Mesenchymal stem cell (in vitro differentiated cells and primary cell): Measurements from ENCODE around the gene TGFA.

ENCODE experiments used
- DNase-seq: peaks from one replicate; pipeline ENCODE4 v3.0.0-alpha.2; 2013
- H2AFZ ChIP-seq: one replicate; pipeline ENCODE4 v1.6.1; 2013; ENCODE audit warnings: low read depth, mild to moderate bottlenecking, control low read depth, inconsistent platforms, low read length, moderate library complexity
- H2AK5ac ChIP-seq: 2 replicates; pipeline ENCODE4 v1.6.1; 2013; ENCODE audit warnings: low read length, moderate library complexity, mild to moderate bottlenecking, inconsistent platforms; ENCODE audit not compliant: severe bottlenecking
- H2BK120ac ChIP-seq: one replicate; pipeline ENCODE4 v1.6.1; 2013; ENCODE audit warnings: low read depth, mild to moderate bottlenecking, inconsistent platforms, low read length, moderate library complexity
- H2BK12ac ChIP-seq, 2 experiments: one replicate each; pipeline ENCODE4 v1.6.1; 2013; ENCODE audit warnings: inconsistent platforms in 2 of 2, low read length in 2 of 2, mild to moderate bottlenecking in 2 of 2, moderate library complexity in 2 of 2, control low read depth in 1 of 2
- H2BK15ac ChIP-seq: one replicate; pipeline ENCODE4 v1.6.1; 2013; ENCODE audit warnings: mild to moderate bottlenecking, low read depth, inconsistent platforms; ENCODE audit not compliant: poor library complexity, severe bottlenecking
- H2BK5ac ChIP-seq: 2 replicates; pipeline ENCODE4 v1.6.1; 2013; ENCODE audit warnings: low read depth, mild to moderate bottlenecking, low read length, control low read depth, inconsistent platforms; ENCODE audit not compliant: poor library complexity, severe bottlenecking
- H3K14ac ChIP-seq, 2 experiments: one replicate each; pipeline ENCODE4 v1.6.1; 2013; ENCODE audit warnings: inconsistent platforms in 2 of 2, low read length in 2 of 2, control low read depth in 1 of 2, mild to moderate bottlenecking in 1 of 2, moderate library complexity in 1 of 2
- H3K18ac ChIP-seq, 2 experiments: one replicate each; pipeline ENCODE4 v1.6.1; 2013; ENCODE audit warnings: inconsistent platforms in 2 of 2, low read length in 2 of 2, control low read depth in 1 of 2, low read depth in 1 of 2, mild to moderate bottlenecking in 1 of 2
- H3K23ac ChIP-seq, 2 experiments: one replicate each; pipeline ENCODE4 v1.6.1; 2013; ENCODE audit warnings: inconsistent platforms in 2 of 2, low read length in 2 of 2, mild to moderate bottlenecking in 2 of 2, moderate library complexity in 2 of 2, control low read depth in 1 of 2
- H3K27ac ChIP-seq: 2 replicates; pipeline ENCODE4 v1.5.1; 2013; ENCODE audit warnings: mild to moderate bottlenecking, moderate library complexity, low read length, control low read depth, inconsistent platforms; ENCODE audit not compliant: poor library complexity, severe bottlenecking
- H3K27me3 ChIP-seq, 2 experiments: 2 replicates each; pipeline versions ENCODE4 v1.6.1 to v1.7.0; 2013; ENCODE audit warnings: low read length in 2 of 2, mild to moderate bottlenecking in 2 of 2, moderate library complexity in 2 of 2, control low read depth in 1 of 2, inconsistent platforms in 1 of 2; ENCODE audit not compliant: control insufficient read depth in 1 of 2, insufficient read depth in 1 of 2
- H3K36me3 ChIP-seq, 2 experiments: 2 replicates each; pipeline versions ENCODE4 v1.6.1 to v1.7.0; 2013; ENCODE audit warnings: low read length in 2 of 2, control low read depth in 1 of 2, inconsistent platforms in 1 of 2, low read depth in 1 of 2, mild to moderate bottlenecking in 1 of 2; ENCODE audit not compliant: insufficient read depth in 2 of 2, control insufficient read depth in 1 of 2
- H3K4ac ChIP-seq, 2 experiments: one replicate each; pipeline ENCODE4 v1.6.1; 2013; ENCODE audit warnings: inconsistent platforms in 2 of 2, low read length in 2 of 2, mild to moderate bottlenecking in 2 of 2, moderate library complexity in 2 of 2, control low read depth in 1 of 2, low read depth in 1 of 2
- H3K4me1 ChIP-seq: 2 replicates; pipeline ENCODE4 v1.6.1; 2013; ENCODE audit warnings: low read depth, low read length, control low read depth; ENCODE audit not compliant: control insufficient read depth, insufficient read depth
- H3K4me2 ChIP-seq: 2 replicates; pipeline ENCODE4 v1.6.1; 2013; ENCODE audit warnings: low read length, mild to moderate bottlenecking, inconsistent platforms; ENCODE audit not compliant: poor library complexity, severe bottlenecking
- H3K4me3 ChIP-seq, 2 experiments: 2 replicates each; pipeline versions ENCODE4 v1.5.1 to v1.7.0; 2013; ENCODE audit warnings: low read length in 2 of 2, mild to moderate bottlenecking in 2 of 2, control low read depth in 1 of 2, low read depth in 1 of 2; ENCODE audit not compliant: insufficient read depth in 1 of 2
- H3K79me1 ChIP-seq: replicated peaks from 2 replicates; pipeline ENCODE4 v1.6.1; 2013; ENCODE audit warnings: mild to moderate bottlenecking, control low read depth, low read length, inconsistent platforms; ENCODE audit not compliant: poor library complexity, severe bottlenecking
- H3K9ac ChIP-seq: 2 replicates; pipeline ENCODE4 v1.7.0; 2013; ENCODE audit warnings: mild to moderate bottlenecking, low read length, moderate library complexity
- H3K9me3 ChIP-seq: 2 replicates; pipeline ENCODE4 v1.7.0; 2013; ENCODE audit warnings: mild to moderate bottlenecking, low read length; ENCODE audit not compliant: control insufficient read depth
- H4K8ac ChIP-seq: one replicate; pipeline ENCODE4 v1.6.1; 2013; ENCODE audit warnings: inconsistent platforms, mild to moderate bottlenecking, low read length, moderate library complexity
- H4K91ac ChIP-seq: one replicate; pipeline ENCODE4 v1.6.1; 2013; ENCODE audit warnings: mild to moderate bottlenecking, low read length, inconsistent platforms
- WGBS: methylation state at CpG from one replicate; pipeline ENCODE4 v1.1.7; 2013; ENCODE audit warnings: mixed read lengths; 5-methylcytosine and 5-hydroxymethylcytosine counted together

The TGFA gene

DNA sequence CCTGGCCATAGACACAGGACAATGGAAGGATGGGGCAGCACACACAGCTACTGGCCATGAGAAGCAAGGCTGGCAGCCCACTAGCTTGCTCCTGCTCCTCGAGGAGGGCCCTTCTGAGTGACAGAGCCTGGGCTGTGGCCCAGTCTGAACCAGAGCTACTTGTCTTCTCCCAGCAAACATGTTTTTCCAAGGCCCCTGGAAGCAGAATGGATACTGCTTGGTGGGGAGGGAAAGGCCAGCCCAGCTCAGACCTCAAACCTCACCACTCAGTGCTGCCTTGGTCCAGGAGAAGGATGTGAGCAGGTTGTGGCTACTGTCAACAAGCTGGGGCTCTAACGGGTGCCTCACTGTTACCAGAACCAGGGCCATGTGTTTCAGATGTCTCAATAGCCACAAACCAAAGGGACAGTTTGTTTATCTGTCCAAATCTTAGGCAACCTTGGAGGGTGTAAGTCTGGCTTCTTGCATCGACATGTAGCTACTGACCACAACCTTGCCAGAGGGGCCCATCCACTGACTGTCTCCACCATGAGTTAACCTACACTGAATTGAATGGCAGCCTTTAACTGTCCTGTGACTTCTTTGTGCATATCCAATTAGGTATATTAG, 98.6 kb downstream of the TGFA start:
- H3K4ac ChIP-seq: no peak overlapping the region
- H2BK120ac ChIP-seq: no peak overlapping the region
- H2BK15ac ChIP-seq: no peak overlapping the region
- H2AK5ac ChIP-seq: no peak overlapping the region
- H3K4me1 ChIP-seq: no peaks in the 10 kb centered on the region
- no peaks in the 10 kb centered on the region for H3K9me3 ChIP-seq
- H3K27me3 ChIP-seq: peaks cover 36 to 75% of the 10 kb centered on the region in 2 experiments
- no peak overlapping the region for H4K91ac ChIP-seq
- no peak overlapping the region for H4K8ac ChIP-seq
- no peak overlapping the region for H2AFZ ChIP-seq
- no peak overlapping the region for H2BK5ac ChIP-seq
- no peak overlapping the region for H3K9ac ChIP-seq
- H3K4me2 ChIP-seq: no peak overlapping the region
- H3K23ac ChIP-seq: no peak overlapping the region
- no peaks in the 10 kb centered on the region for H3K79me1 ChIP-seq
- H3K14ac ChIP-seq: no peak overlapping the region
- no peaks in the 10 kb centered on the region for H3K36me3 ChIP-seq
- H3K18ac ChIP-seq: no peak overlapping the region
- H3K27ac ChIP-seq: no peak overlapping the region
- DNase-seq: no peak
- no peak overlapping the region for H2BK12ac ChIP-seq
- 63% methylated on average over 3 of the region's 3 CpGs for WGBS
- no peak overlapping the region for H3K4me3 ChIP-seq

DNA sequence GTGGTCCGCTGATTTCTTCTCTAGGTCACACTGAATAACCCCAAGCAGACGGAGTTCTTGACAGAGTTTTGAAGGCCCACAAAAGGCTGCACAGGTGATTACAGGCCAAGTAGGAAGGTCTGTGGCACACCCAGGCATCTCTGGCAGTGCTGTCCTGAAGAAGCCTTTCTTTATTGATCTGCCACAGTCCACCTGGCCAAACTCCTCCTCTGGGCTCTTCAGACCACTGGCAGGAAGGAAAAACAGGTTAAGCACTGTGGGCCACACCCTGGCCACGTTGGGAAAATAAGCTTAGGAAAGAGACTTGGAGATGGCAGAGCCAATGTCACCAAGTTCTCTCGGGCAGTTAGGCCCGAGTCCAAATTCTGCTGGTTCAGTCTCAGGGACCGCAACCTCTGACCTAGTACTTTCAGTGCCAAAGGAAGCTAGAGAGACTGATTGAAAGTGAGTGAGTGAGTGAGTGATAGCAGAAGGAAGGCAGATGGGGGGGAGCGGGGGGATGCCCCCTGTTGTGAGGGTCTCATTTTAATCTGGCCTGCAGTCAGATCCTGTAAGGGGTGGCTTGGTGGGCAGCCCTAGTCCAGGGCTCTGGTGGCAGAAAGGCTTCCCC, 102.9 kb downstream of the TGFA start:
- Histone ChIP-seq H3K4me3 (no peak overlapping the region), H2BK120ac (no peak overlapping the region), H2BK15ac (no peak overlapping the region), H3K79me1 (no peaks in the 10 kb centered on the region), H3K27ac (no peak overlapping the region), H3K36me3 (no peaks in the 10 kb centered on the region), H3K23ac (no peak overlapping the region), H3K9ac (no peak overlapping the region), H4K91ac (no peak overlapping the region), H3K14ac (no peak overlapping the region), H2AK5ac (no peak overlapping the region), H2BK5ac (no peak overlapping the region), H3K4ac (no peak overlapping the region), H3K18ac (no peak overlapping the region), H3K4me1 (no peaks in the 10 kb centered on the region), H3K27me3 (peaks cover 16 to 39% of the 10 kb centered on the region in 2 experiments), H2BK12ac (no peak overlapping the region), H3K4me2 (no peak overlapping the region), H2AFZ (no peak overlapping the region), H3K9me3 (no peaks in the 10 kb centered on the region), H4K8ac (no peak overlapping the region)
- no peak for DNase-seq
- WGBS: 78% methylated on average over 7 of the region's 7 CpGs

GRCh38 chr2:70448041-70448440, 105.6 kb downstream of the TGFA start:
- no peak overlapping the region for H4K8ac ChIP-seq
- H3K4me3 ChIP-seq: no peak overlapping the region
- WGBS: 86% methylated on average over 4 of the region's 4 CpGs
- H2AK5ac ChIP-seq: no peak overlapping the region
- H3K4me2 ChIP-seq: no peak overlapping the region
- H3K9ac ChIP-seq: no peak overlapping the region
- H3K27ac ChIP-seq: no peak overlapping the region
- no peak overlapping the region for H2BK120ac ChIP-seq
- H3K23ac ChIP-seq: no peak overlapping the region
- no peak overlapping the region for H3K4ac ChIP-seq
- H3K9me3 ChIP-seq: no peaks in the 10 kb centered on the region
- no peaks in the 10 kb centered on the region for H3K79me1 ChIP-seq
- no peak overlapping the region for H2BK15ac ChIP-seq
- H2AFZ ChIP-seq: no peak overlapping the region
- no peak for DNase-seq
- no peak overlapping the region for H2BK5ac ChIP-seq
- H3K36me3 ChIP-seq: no peaks in the 10 kb centered on the region
- no peak overlapping the region for H2BK12ac ChIP-seq
- H3K27me3 ChIP-seq: peaks cover 6 to 23% of the 10 kb centered on the region in 2 experiments
- H3K18ac ChIP-seq: no peak overlapping the region
- no peak overlapping the region for H3K14ac ChIP-seq
- no peaks in the 10 kb centered on the region for H3K4me1 ChIP-seq
- no peak overlapping the region for H4K91ac ChIP-seq

GRCh38 chr2:70443726-70444125, 109.9 kb downstream of the TGFA start:
- no peak overlapping the region for H3K4ac ChIP-seq
- no peak for DNase-seq
- no peak overlapping the region for H2AK5ac ChIP-seq
- H3K9me3 ChIP-seq: no peaks in the 10 kb centered on the region
- no peak overlapping the region for H2BK5ac ChIP-seq
- 83% methylated on average over 1 of the region's 1 CpG for WGBS
- H2BK120ac ChIP-seq: no peak overlapping the region
- H4K8ac ChIP-seq: no peak overlapping the region
- no peaks in the 10 kb centered on the region for H3K79me1 ChIP-seq
- H3K27ac ChIP-seq: no peak overlapping the region
- no peak overlapping the region for H2AFZ ChIP-seq
- no peak overlapping the region for H2BK15ac ChIP-seq
- no peak overlapping the region for H3K23ac ChIP-seq
- peaks cover 8 to 17% of the 10 kb centered on the region in 2 experiments for H3K27me3 ChIP-seq
- no peaks in the 10 kb centered on the region for H3K4me1 ChIP-seq
- no peak overlapping the region for H2BK12ac ChIP-seq
- H4K91ac ChIP-seq: no peak overlapping the region
- no peak overlapping the region for H3K9ac ChIP-seq
- no peak overlapping the region for H3K4me3 ChIP-seq
- no peaks in the 10 kb centered on the region for H3K36me3 ChIP-seq
- no peak overlapping the region for H3K4me2 ChIP-seq
- H3K18ac ChIP-seq: no peak overlapping the region
- H3K14ac ChIP-seq: no peak overlapping the region
